ENCODE measurements around the gene SYNPO.

DNA sequence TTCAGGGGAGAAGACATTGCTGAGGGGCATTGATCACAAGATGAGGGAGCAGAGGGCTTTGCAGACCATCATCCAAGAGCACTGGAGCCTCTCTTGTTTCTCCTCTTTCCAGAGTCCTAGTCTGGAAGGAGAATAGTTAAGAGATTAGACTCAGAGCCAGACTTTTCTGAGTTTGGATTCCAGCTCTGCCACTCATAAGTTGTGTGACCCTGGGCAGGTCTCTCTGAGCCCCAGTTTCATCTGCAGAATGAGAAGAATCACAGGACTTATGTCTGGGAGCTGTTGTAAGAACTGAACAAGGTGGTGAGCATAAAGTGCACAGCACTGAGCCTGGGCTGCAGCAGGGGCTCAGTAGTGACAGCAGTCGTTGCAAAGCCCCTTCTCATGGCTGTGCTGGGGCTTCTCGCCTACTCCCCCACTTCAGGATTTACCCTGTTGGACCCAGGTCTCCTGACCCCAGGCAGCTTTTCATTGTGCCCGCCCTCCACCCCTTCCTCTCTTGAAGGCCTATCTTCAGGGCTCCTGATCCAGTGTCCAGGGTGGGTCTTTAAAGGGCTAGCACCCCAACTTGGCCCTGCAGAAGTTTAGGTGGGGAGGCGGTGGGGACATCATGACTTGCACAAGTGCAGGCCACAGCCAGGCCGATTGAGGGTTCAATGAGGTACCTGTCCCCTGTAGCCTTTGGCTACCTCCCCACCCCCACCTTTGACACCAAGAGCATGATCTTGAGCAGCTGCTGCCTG, 1.5 kb downstream of the SYNPO start:
- TF ChIP-seq, protein P1, sequence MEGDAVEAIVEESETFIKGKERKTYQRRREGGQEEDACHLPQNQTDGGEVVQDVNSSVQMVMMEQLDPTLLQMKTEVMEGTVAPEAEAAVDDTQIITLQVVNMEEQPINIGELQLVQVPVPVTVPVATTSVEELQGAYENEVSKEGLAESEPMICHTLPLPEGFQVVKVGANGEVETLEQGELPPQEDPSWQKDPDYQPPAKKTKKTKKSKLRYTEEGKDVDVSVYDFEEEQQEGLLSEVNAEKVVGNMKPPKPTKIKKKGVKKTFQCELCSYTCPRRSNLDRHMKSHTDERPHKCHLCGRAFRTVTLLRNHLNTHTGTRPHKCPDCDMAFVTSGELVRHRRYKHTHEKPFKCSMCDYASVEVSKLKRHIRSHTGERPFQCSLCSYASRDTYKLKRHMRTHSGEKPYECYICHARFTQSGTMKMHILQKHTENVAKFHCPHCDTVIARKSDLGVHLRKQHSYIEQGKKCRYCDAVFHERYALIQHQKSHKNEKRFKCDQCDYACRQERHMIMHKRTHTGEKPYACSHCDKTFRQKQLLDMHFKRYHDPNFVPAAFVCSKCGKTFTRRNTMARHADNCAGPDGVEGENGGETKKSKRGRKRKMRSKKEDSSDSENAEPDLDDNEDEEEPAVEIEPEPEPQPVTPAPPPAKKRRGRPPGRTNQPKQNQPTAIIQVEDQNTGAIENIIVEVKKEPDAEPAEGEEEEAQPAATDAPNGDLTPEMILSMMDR (optimal IDR thresholded peaks at IDR 0.05 in 1 of 3, IDR thresholded peaks at IDR 0.05 in 1 of 3, conservative IDR thresholded peaks at IDR 0.05 in 1 of 3; ENCODE audit: extremely low read depth in 1 of 3, insufficient read depth in 2 of 3, low read length in 3 of 3), result no peak
- TF ChIP-seq EZH2 (IDR thresholded peaks at IDR 0.05; ENCODE audit: low read length), result no peak
